Memory B cell (primary cell): ENCODE results near the gene ZBTB7A.

Experiments used
- ATAC-seq: fragments of 150-1000 bp; cut with Tn5 transposase; 2 replicates; pipeline ENCODE4 v1.10.0; 2021; ENCODE audit warnings: low read depth, mild to moderate bottlenecking, moderate library complexity
- DNase-seq, 2 donors: peaks; one replicate each; pipeline ENCODE4 v3.0.0; 2022; ENCODE audit warnings: low spot score in 2 of 2
- H3K27ac Mint-ChIP-seq: one replicate; pipeline ENCODE4 v1.8.0; 2022; ENCODE audit warnings: mild to moderate bottlenecking, moderate library complexity, mixed read lengths
- H3K27me3 Mint-ChIP-seq: one replicate; pipeline ENCODE4 v1.8.0; 2022; ENCODE audit warnings: mixed read lengths
- H3K36me3 Mint-ChIP-seq: one replicate; pipeline ENCODE4 v1.8.0; 2022; ENCODE audit warnings: mild to moderate bottlenecking, mixed read lengths
- H3K4me1 Mint-ChIP-seq: one replicate; pipeline ENCODE4 v1.8.0; 2022; ENCODE audit warnings: mixed read lengths
- H3K4me3 Mint-ChIP-seq: one replicate; pipeline ENCODE4 v1.8.0; 2022; ENCODE audit warnings: mild to moderate bottlenecking, moderate library complexity, mixed read lengths
- H3K9me3 Mint-ChIP-seq: one replicate; pipeline ENCODE4 v1.8.0; 2022; ENCODE audit warnings: mixed read lengths

Gene ZBTB7A

GRCh38 chr19:4035582-4035981 lies 31.1 kb downstream of the ZBTB7A start:
- H3K36me3 Mint-ChIP-seq, result peaks cover 3% of the 10 kb centered on the region
- no peaks in the 10 kb centered on the region for H3K27me3 Mint-ChIP-seq
- H3K4me1 Mint-ChIP-seq, result peaks cover 3% of the 10 kb centered on the region
- no peak overlapping the region for H3K27ac Mint-ChIP-seq
- H3K9me3 Mint-ChIP-seq, result no peaks in the 10 kb centered on the region
- ATAC-seq, result no peak
- no peak overlapping the region for H3K4me3 Mint-ChIP-seq
- DNase-seq, result no peak

GRCh38 chr19:4035018-4035566 lies 31.6 kb downstream of the ZBTB7A start:
- Mint-ChIP-seq H3K4me1 (peaks cover 1% of the 10 kb centered on the region), H3K27me3 (no peaks in the 10 kb centered on the region), H3K9me3 (no peaks in the 10 kb centered on the region), H3K36me3 (peaks cover 1% of the 10 kb centered on the region), H3K27ac (no peak overlapping the region), H3K4me3 (no peak overlapping the region)
- DNase-seq, result no peak
- ATAC-seq, result no peak

- no peak for DNase-seq
- H3K4me3 Mint-ChIP-seq, result no peak overlapping the region
Observed at GRCh38 chr19:4034048-4035017, 32.4 kb downstream of the ZBTB7A start.

GRCh38 chr19:4033028-4033956 lies 33.4 kb downstream of the ZBTB7A start:
- ATAC-seq, result no peak
- Mint-ChIP-seq H3K4me1 (no peaks in the 10 kb centered on the region), H3K27ac (no peak overlapping the region), H3K27me3 (no peaks in the 10 kb centered on the region), H3K36me3 (peaks cover 4% of the 10 kb centered on the region), H3K4me3 (no peak overlapping the region), H3K9me3 (no peaks in the 10 kb centered on the region)
- no peak for DNase-seq

More at GRCh38 chr19:4034048-4035017, 32.4 kb downstream of the ZBTB7A start:
- H3K9me3 Mint-ChIP-seq, result no peaks in the 10 kb centered on the region
- no peaks in the 10 kb centered on the region for H3K4me1 Mint-ChIP-seq
- H3K36me3 Mint-ChIP-seq, result peaks cover 2% of the 10 kb centered on the region
- H3K27me3 Mint-ChIP-seq, result no peaks in the 10 kb centered on the region
- H3K27ac Mint-ChIP-seq, result no peak overlapping the region
- ATAC-seq, result no peak

- H3K9me3 Mint-ChIP-seq, result no peaks in the 10 kb centered on the region
- DNase-seq (no peak), ATAC-seq (no peak)
- H3K27me3 Mint-ChIP-seq, result no peaks in the 10 kb centered on the region
- H3K27ac Mint-ChIP-seq, result no peak overlapping the region
- H3K4me1 Mint-ChIP-seq, result no peaks in the 10 kb centered on the region
- H3K36me3 Mint-ChIP-seq, result peaks cover 5% of the 10 kb centered on the region
- H3K4me3 Mint-ChIP-seq, result no peak overlapping the region
Observed at GRCh38 chr19:4032436-4032835, 34.3 kb downstream of the ZBTB7A start.

GRCh38 chr19:4031420-4031819 lies 35.3 kb downstream of the ZBTB7A start:
- DNase-seq, result no peak
- Mint-ChIP-seq H3K9me3 (no peaks in the 10 kb centered on the region), H3K27me3 (no peaks in the 10 kb centered on the region), H3K27ac (peak overlapping the region; percentile 42), H3K4me1 (peaks cover 3% of the 10 kb centered on the region), H3K4me3 (no peak overlapping the region), H3K36me3 (peaks cover 5% of the 10 kb centered on the region)
- no peak for ATAC-seq

- peaks cover 5% of the 10 kb centered on the region for H3K36me3 Mint-ChIP-seq
Observed at GRCh38 chr19:4030981-4031380, 35.7 kb downstream of the ZBTB7A start.

GRCh38 chr19:4030552-4030951 lies 36.1 kb downstream of the ZBTB7A start:
- no peak overlapping the region for H3K4me3 Mint-ChIP-seq
- H3K4me1 Mint-ChIP-seq, result peaks cover 3% of the 10 kb centered on the region
- DNase-seq, result no peak
- H3K27ac Mint-ChIP-seq, result no peak overlapping the region
- peaks cover 5% of the 10 kb centered on the region for H3K36me3 Mint-ChIP-seq
- H3K27me3 Mint-ChIP-seq, result no peaks in the 10 kb centered on the region
- ATAC-seq, result no peak
- no peaks in the 10 kb centered on the region for H3K9me3 Mint-ChIP-seq

More at GRCh38 chr19:4030981-4031380, 35.7 kb downstream of the ZBTB7A start:
- Mint-ChIP-seq H3K4me3 (no peak overlapping the region), H3K4me1 (peaks cover 3% of the 10 kb centered on the region), H3K27me3 (no peaks in the 10 kb centered on the region), H3K9me3 (no peaks in the 10 kb centered on the region), H3K27ac (no peak overlapping the region)
- ATAC-seq (no peak), DNase-seq (no peak)

GRCh38 chr19:4029247-4029614 lies 37.5 kb downstream of the ZBTB7A start:
- H3K4me1 Mint-ChIP-seq, result peaks cover 3% of the 10 kb centered on the region
- DNase-seq (no peak), ATAC-seq (no peak)
- no peak overlapping the region for H3K27ac Mint-ChIP-seq
- H3K4me3 Mint-ChIP-seq, result no peak overlapping the region
- no peaks in the 10 kb centered on the region for H3K9me3 Mint-ChIP-seq
- H3K36me3 Mint-ChIP-seq, result peaks cover 7% of the 10 kb centered on the region
- H3K27me3 Mint-ChIP-seq, result no peaks in the 10 kb centered on the region

GRCh38 chr19:4028334-4029246 lies 38.1 kb downstream of the ZBTB7A start:
- Mint-ChIP-seq H3K9me3 (no peaks in the 10 kb centered on the region), H3K27ac (no peak overlapping the region), H3K27me3 (no peaks in the 10 kb centered on the region), H3K4me3 (no peak overlapping the region), H3K36me3 (peaks cover 7% of the 10 kb centered on the region), H3K4me1 (peaks cover 3% of the 10 kb centered on the region)
- ATAC-seq, result no peak
- DNase-seq, result no peak

- peaks cover under 1% of the 10 kb centered on the region for H3K9me3 Mint-ChIP-seq
- no peaks in the 10 kb centered on the region for H3K27me3 Mint-ChIP-seq
- peaks cover 3% of the 10 kb centered on the region for H3K4me1 Mint-ChIP-seq
- ATAC-seq (no peak), DNase-seq (no peak)
- no peak overlapping the region for H3K4me3 Mint-ChIP-seq
- no peak overlapping the region for H3K27ac Mint-ChIP-seq
- H3K36me3 Mint-ChIP-seq, result peaks cover 8% of the 10 kb centered on the region
Observed at GRCh38 chr19:4027146-4027545, 39.6 kb downstream of the ZBTB7A start.

- Mint-ChIP-seq H3K4me1 (peaks cover 5% of the 10 kb centered on the region), H3K27ac (no peak overlapping the region), H3K36me3 (peaks cover 11% of the 10 kb centered on the region), H3K9me3 (peaks cover 3% of the 10 kb centered on the region), H3K4me3 (no peak overlapping the region), H3K27me3 (no peaks in the 10 kb centered on the region)
- ATAC-seq (no peak), DNase-seq (no peak)
Observed at GRCh38 chr19:4025317-4025716, 41.4 kb downstream of the ZBTB7A start.
